GM12878 (cell line): ENCODE data around the gene HELZ. TPM values are rescaled to one million over a fixed set of nuclear protein-coding genes. Genes with fewer than 3 reads are reported as not detected.

Experiments
- ATAC-seq: fragments of 200-7000 bp; cut with Tn5 transposase; 3 replicates; pipeline ENCODE4 v1.9.1; 2020; ENCODE audit warnings: mild to moderate bottlenecking, moderate library complexity
- BruUV-seq: library from RNA; stranded (reverse); fragments of 400-500 nt; replicated peaks from 2 replicates; lab custom pipeline; 2021; lab: Mats Ljungman, UMichigan
- CTCF ChIA-PET: fragments of 300-600 bp; sonication (Branson Sonifier 250); formaldehyde crosslinking; extraction: SDS; loops from one replicate; lab custom pipeline; 2021; ENCODE audit warnings: inconsistent platforms; lab: Yijun Ruan, JAX
- POLR2A ChIA-PET: fragments of 350-600 bp; formaldehyde crosslinking; extraction: SDS; loops from one replicate; lab custom pipeline; 2021; ENCODE audit warnings: inconsistent platforms; lab: Charles Lee
- RAD21 ChIA-PET: fragments of 300-600 bp; sonication (Branson Sonifier 250); formaldehyde crosslinking; loops from one replicate; lab custom pipeline; 2023; ENCODE audit warnings: antibody characterized with exemption; ENCODE audit not compliant: unreplicated experiment; lab: Charles Lee
- SMC1A ChIA-PET: fragments of 300-600 bp; sonication (Branson Sonifier 250); formaldehyde crosslinking; loops from one replicate; lab custom pipeline; 2023; ENCODE audit not compliant: unreplicated experiment, uncharacterized antibody; lab: Charles Lee
- DNase-seq: peaks from one replicate; pipeline ENCODE4 v3.0.0-alpha.2; 2011; ENCODE audit warnings: low read depth, low spot score
- FAIRE-seq: peaks from 3 replicates; lab custom pipeline; 2011; peaks lifted over from hg19 to GRCh38; lab: Jason Lieb, UNC
- H2AFZ ChIP-seq: 2 replicates; pipeline ENCODE4 v1.6.0; 2011; ENCODE audit warnings: low read depth, low read length, control low read depth; ENCODE audit not compliant: control insufficient read depth
- H3K27ac ChIP-seq: 2 replicates; pipeline ENCODE4 v1.5.1; 2011; ENCODE audit warnings: control low read depth; ENCODE audit not compliant: control insufficient read depth, insufficient read depth
- H3K27me3 ChIP-seq, 2 experiments: replicated peaks in 1 of 2; 2 replicates each; pipeline versions ENCODE4 v1.6.0 to v1.6.1; 2011; ENCODE audit warnings: low read length in 1 of 2; ENCODE audit not compliant: control insufficient read depth in 2 of 2, insufficient read depth in 2 of 2
- H3K36me3 ChIP-seq, 2 experiments: 2 replicates each; pipeline ENCODE4 v1.5.1; 2011; ENCODE audit warnings: low read length in 1 of 2; ENCODE audit not compliant: control insufficient read depth in 2 of 2, insufficient read depth in 2 of 2
- H3K4me1 ChIP-seq: 2 replicates; pipeline ENCODE4 v1.6.1; 2011; ENCODE audit warnings: mild to moderate bottlenecking, low read length, moderate library complexity, mixed read lengths; ENCODE audit not compliant: control insufficient read depth, insufficient read depth
- H3K4me2 ChIP-seq: 2 replicates; pipeline ENCODE4 v1.6.0; 2011; ENCODE audit warnings: control low read depth; ENCODE audit not compliant: control insufficient read depth, insufficient read depth
- H3K4me3 ChIP-seq: fragments of 200-600 bp; sonication (generic); 2 replicates; pipeline ENCODE4 v1.5.1; 2016
- H3K79me2 ChIP-seq: 2 replicates; pipeline ENCODE4 v1.6.0; 2011; ENCODE audit warnings: low read length; ENCODE audit not compliant: control insufficient read depth, insufficient read depth
- H3K9ac ChIP-seq: 2 replicates; pipeline ENCODE4 v1.8.0; 2011; ENCODE audit warnings: low read length, control low read depth, mixed read lengths; ENCODE audit not compliant: control insufficient read depth, insufficient read depth
- H3K9me3 ChIP-seq: replicated peaks from 3 replicates; pipeline ENCODE4 v1.5.1; 2011; ENCODE audit warnings: mild to moderate bottlenecking, low read length; ENCODE audit not compliant: control insufficient read depth, insufficient read depth
- H4K20me1 ChIP-seq: 2 replicates; pipeline ENCODE4 v1.6.0; 2011; ENCODE audit not compliant: control insufficient read depth, insufficient read depth
- BCL11A ChIP-seq: IDR thresholded peaks from 2 replicates; pipeline ENCODE4 v1.6.1; 2011; ENCODE audit warnings: low read depth, low read length
- CHD1 ChIP-seq: IDR thresholded peaks from 2 replicates; pipeline ENCODE4 v1.6.1; 2012; ENCODE audit warnings: low read depth, low read length, improper control_type of control experiment
- FOXK2 ChIP-seq: fragments of 450-650 bp; IDR thresholded peaks from 2 replicates; pipeline ENCODE4 v1.6.1; 2017; ENCODE audit warnings: mild to moderate bottlenecking, moderate library complexity
- JUNB ChIP-seq: IDR thresholded peaks from 2 replicates; pipeline ENCODE4 v1.6.1; 2016; ENCODE audit warnings: antibody characterized with exemption, mild to moderate bottlenecking
- MAX ChIP-seq: IDR thresholded peaks from 2 replicates; pipeline ENCODE4 v1.6.1; 2012; ENCODE audit warnings: low read depth, low read length, improper control_type of control experiment
- MLLT1 ChIP-seq: fragments of 450-650 bp; IDR thresholded peaks from 2 replicates; pipeline ENCODE4 v1.6.1; 2016; ENCODE audit warnings: mild to moderate bottlenecking
- MYB ChIP-seq: fragments of 150-350 bp; IDR thresholded peaks from 2 replicates; pipeline ENCODE4 v1.6.1; 2014; ENCODE audit warnings: mild to moderate bottlenecking, low read depth, low read length, borderline replicate concordance
- NKRF ChIP-seq: fragments of 450-650 bp; conservative IDR thresholded peaks from 2 replicates; pipeline ENCODE4 v1.6.1; 2017; ENCODE audit warnings: mild to moderate bottlenecking, moderate library complexity
- NR2C2 ChIP-seq: IDR thresholded peaks from 2 replicates; pipeline ENCODE4 v1.6.1; 2011; ENCODE audit warnings: borderline replicate concordance, low read depth; ENCODE audit not compliant: control insufficient read depth, insufficient read length
- NRF1 ChIP-seq: conservative IDR thresholded peaks from 2 replicates; pipeline ENCODE4 v1.6.1; 2011; ENCODE audit warnings: mild to moderate bottlenecking, low read depth, low read length, improper control_type of control experiment
- RB1 ChIP-seq: fragments of 450-650 bp; formaldehyde crosslinking; IDR thresholded peaks from 2 replicates; pipeline ENCODE4 v1.6.1; 2017; ENCODE audit warnings: mild to moderate bottlenecking, borderline replicate concordance
- RCOR1 ChIP-seq: conservative IDR thresholded peaks from 2 replicates; pipeline ENCODE4 v1.6.1; 2012; ENCODE audit warnings: low read depth, low read length, improper control_type of control experiment
- RELA ChIP-seq: fragments of 450-650 bp; IDR thresholded peaks from 2 replicates; pipeline ENCODE4 v1.8.0; 2014; ENCODE audit warnings: borderline replicate concordance; ENCODE audit not compliant: partially characterized antibody
- SIN3A ChIP-seq: IDR thresholded peaks from 2 replicates; pipeline ENCODE4 v1.6.1; 2012; ENCODE audit warnings: low read depth, low read length, improper control_type of control experiment
- USF1 ChIP-seq: IDR thresholded peaks from 2 replicates; pipeline ENCODE4 v1.6.1; 2011; ENCODE audit warnings: borderline replicate concordance, low read depth, mild to moderate bottlenecking, moderate library complexity, mixed read lengths, low read length; ENCODE audit not compliant: insufficient read depth; ENCODE audit errors: extremely low read length
- WGBS: methylation state at CpG from one replicate; pipeline ENCODE4 v1.1.6; 2016; ENCODE audit warnings: low lambda C conversion rate; ENCODE audit not compliant: insufficient replicate concordance, insufficient coverage; ENCODE audit errors: missing lambda C conversion rate; 5-methylcytosine and 5-hydroxymethylcytosine counted together
- in situ Hi-C: fragments of 300-500 bp; cut with MboI; formaldehyde crosslinking; loops from 9 replicates; pipeline ENCODE4 v1.14.3; 2018; ENCODE audit warnings: mixed read lengths
- intact Hi-C: fragments of 100-400 bp; cut with micrococcal nuclease; formaldehyde crosslinking; loops from one replicate; pipeline ENCODE4 v1.14.2; 2022; ENCODE audit not compliant: unreplicated experiment
- polyA plus RNA-seq, 11 experiments: library from polyadenylated mRNA; depleted of rRNA in 4 of 11; unstranded in 6 of 11; stranded (reverse) in 5 of 11; fragments of >200 nt; fragmentation: Nextera tagmentation in 4 of 11; fragmentation: Illumina TruSeq in 1 of 11; extraction: Ambion mirVana in 4 of 11; extraction: Trizol in 1 of 11; gene quantifications; 1 replicate in 1 of 11; 2 replicates in 10 of 11; pipeline versions ENCODE4 v1.2.1 to v1.2.3, GENCODE V29; 2011 to 2016; ENCODE audit warnings: inconsistent platforms in 2 of 11, missing spikeins in 2 of 11, low read depth in 1 of 11
- total RNA-seq, 4 experiments: library from RNA; depleted of rRNA in 3 of 4; stranded (reverse); fragments of >200 nt in 3 of 4; fragmentation: Illumina TruSeq in 1 of 4; extraction: Trizol in 1 of 4; gene quantifications; 2 replicates each; pipeline versions ENCODE4 v1.2.1 to v1.2.3, GENCODE V29; 2013 to 2021

Gene HELZ
- total and polyA plus RNA-seq, 10 of the 15 experiments (the other 5 are each of a cell fraction or from before 2014, with no cell fraction given), result 1.5 to 36.8 (median 19.1) TPM

GRCh38 chr17:67265436-67266019 lies 20.5 kb upstream of the HELZ start (continued):
- no peak for TF ChIP-seq FOXK2
- TF ChIP-seq RB1, result no peak
- no peak for TF ChIP-seq RCOR1
- TF ChIP-seq MAX, result no peak
- no peak for TF ChIP-seq MYB
- TF ChIP-seq BCL11A, result no peak

GRCh38 chr17:67262435-67263117 lies 17.6 kb upstream of the HELZ start:
- POLR2A ChIA-PET, result no interaction called here
- H3K79me2 ChIP-seq, result no peaks in the 10 kb centered on the region
- H4K20me1 ChIP-seq, result no peaks in the 10 kb centered on the region
- intact Hi-C loops, result no loop called here
- no TSS peak for BruUV-seq
- ATAC-seq, result no peak
- no peak overlapping the region for H2AFZ ChIP-seq
- no peak for DNase-seq
- RAD21 ChIA-PET, result no interaction called here
- SMC1A ChIA-PET, result interaction anchor here (0.9 to 1.0 kb wide), 2 partner anchors 15 to 23 kb away, joined by 3 read pairs; no protein-coding TSS in a partner anchor
- TF ChIP-seq RCOR1 (no peak), NR2C2 (no peak), MLLT1 (no peak), USF1 (no peak), RELA (no peak), NKRF (no peak), JUNB (no peak), CHD1 (no peak), SIN3A (no peak), NRF1 (no peak)
- TF ChIP-seq, all 136 proteins: peak for 0
- H3K27ac ChIP-seq, result no peak overlapping the region
- FAIRE-seq, result no peak
- no peak overlapping the region for H3K9ac ChIP-seq
- 59% methylated on average over 7 of the region's 7 CpGs for WGBS
- no peaks in the 10 kb centered on the region for H3K9me3 ChIP-seq
- no peaks in the 10 kb centered on the region for H3K27me3 ChIP-seq
- no peak overlapping the region for H3K4me3 ChIP-seq
- in situ Hi-C loops, result no loop called here
- H3K36me3 ChIP-seq, result no peaks in the 10 kb centered on the region
- CTCF ChIA-PET, result interaction anchor here (0.6 to 2.0 kb wide), 5 partner anchors 10 to 535 kb away, joined by 3 to 6 read pairs (median 3); no protein-coding TSS in a partner anchor
- no peaks in the 10 kb centered on the region; the same call in 1 of the 2 replicates for H3K4me1 ChIP-seq
- H3K4me2 ChIP-seq, result no peak overlapping the region
